ENCODE data around the gene LY6G5C.

GRCh38 chr6:31636698-31637596, 43.9 kb downstream of the LY6G5C start:
- TF ChIP-seq CTCF (IDR thresholded peaks at IDR 0.05 in 2 of 3, conservative IDR thresholded peaks at IDR 0.05 in 1 of 3; ENCODE audit: borderline replicate concordance in 1 of 3, insufficient read depth in 1 of 3, low read depth in 2 of 3, low read length in 2 of 3): no peak
- no peak for TF ChIP-seq POLR2A (IDR thresholded peaks at IDR 0.05; ENCODE audit: borderline replicate concordance, extremely low read depth, insufficient read depth, insufficient read length)
- TF ChIP-seq FOSL1 (IDR thresholded peaks at IDR 0.05; ENCODE audit: low read depth): no peak
- TF ChIP-seq ZFX (IDR thresholded peaks at IDR 0.05): no peak
- TF ChIP-seq SIN3A (IDR thresholded peaks at IDR 0.05; ENCODE audit: low read depth): no peak
- no peak for TF ChIP-seq CBX3 (IDR thresholded peaks at IDR 0.05; ENCODE audit: low read depth)
- TF ChIP-seq RAD21 (IDR thresholded peaks at IDR 0.05; ENCODE audit: low read depth): no peak
- no peak for TF ChIP-seq EZH2phosphoT487 (IDR thresholded peaks at IDR 0.05; ENCODE audit: borderline replicate concordance)
- TF ChIP-seq JUND (IDR thresholded peaks at IDR 0.05): no peak
- no peak for TF ChIP-seq TCF7L2 (IDR thresholded peaks at IDR 0.05; ENCODE audit: borderline replicate concordance, extremely low read depth, insufficient read depth, insufficient read length)
